Lung (tissue), 12 donors: ENCODE results near the gene PRMT7. TPM values are rescaled to one million over a fixed set of nuclear protein-coding genes. Genes with fewer than 3 reads are reported as not detected.

ENCODE experiments used
- ATAC-seq: fragments of 200-7000 bp; cut with Tn5 transposase; one replicate; pipeline ENCODE4 v1.9.1; 2020; ENCODE audit warnings: moderate number of reproducible peaks; ENCODE audit not compliant: insufficient read depth, low FRiP score
- DNase-seq, 3 donors: peaks; one replicate each; pipeline ENCODE4 v3.0.0-alpha.2; 2013 to 2017
- H3K27ac ChIP-seq, 2 donors: one replicate each; pipeline ENCODE4 v1.5.1; 2013; ENCODE audit warnings: mild to moderate bottlenecking in 2 of 2, moderate library complexity in 2 of 2, control low read depth in 1 of 2, inconsistent platforms in 1 of 2, low read depth in 1 of 2, low read length in 1 of 2
- H3K27me3 ChIP-seq, 3 donors: one replicate each; pipeline ENCODE4 v1.5.1; 2013; ENCODE audit warnings: low read length in 2 of 3; ENCODE audit not compliant: control insufficient read depth in 3 of 3, insufficient read depth in 3 of 3
- H3K36me3 ChIP-seq, 4 donors: one replicate each; pipeline ENCODE4 v1.5.1; 2013; ENCODE audit warnings: low read length in 4 of 4, mild to moderate bottlenecking in 1 of 4, moderate library complexity in 1 of 4; ENCODE audit not compliant: control insufficient read depth in 4 of 4, insufficient read depth in 4 of 4
- H3K4me1 ChIP-seq, 5 donors: one replicate each; pipeline ENCODE4 v1.5.1; 2013; ENCODE audit warnings: low read length in 5 of 5, mild to moderate bottlenecking in 2 of 5, moderate library complexity in 1 of 5; ENCODE audit not compliant: control insufficient read depth in 5 of 5, insufficient read depth in 5 of 5
- H3K4me3 ChIP-seq: one replicate; pipeline ENCODE4 v1.5.1; 2013; ENCODE audit warnings: mild to moderate bottlenecking, control low read depth, moderate library complexity
- H3K9ac ChIP-seq, 2 donors: one replicate each; pipeline ENCODE4 v1.5.1; 2013; ENCODE audit warnings: low read length in 2 of 2, control low read depth in 1 of 2; ENCODE audit not compliant: insufficient read depth in 1 of 2
- H3K9me3 ChIP-seq, 4 donors: one replicate each; pipeline ENCODE4 v1.5.1; 2013; ENCODE audit warnings: low read length in 3 of 4, mild to moderate bottlenecking in 1 of 4, moderate library complexity in 1 of 4; ENCODE audit not compliant: control insufficient read depth in 4 of 4, insufficient read depth in 3 of 4
- CTCF ChIP-seq: IDR thresholded peaks from 2 replicates; pipeline ENCODE4 v1.5.1; 2012; ENCODE audit warnings: mild to moderate bottlenecking; ENCODE audit errors: control extremely low read depth, extremely low read depth
- WGBS, 2 donors: extraction: QIAGEN DNeasy Blood & Tissue Kit; methylation state at CpG; one replicate each; pipeline ENCODE4 v1.1.7; 2013; 5-methylcytosine and 5-hydroxymethylcytosine counted together
- polyA plus RNA-seq, 2 donors: library from polyadenylated mRNA; stranded (reverse); fragments of 200-250 nt; gene quantifications; one replicate each; pipeline ENCODE4 v1.2.1, GENCODE V29; 2013
- total RNA-seq, 2 donors: library from RNA; depleted of rRNA in 1 of 2; stranded (reverse); fragments of >200 nt in 1 of 2; gene quantifications; one replicate each; pipeline ENCODE4 v1.2.1, GENCODE V29; 2014 to 2021
- donor health status: control.
- donor health status: control.
- donor health status: Bipolar disorder and iron deficiency.
- donor health status: healthy.
- donor health status: DM: yes; HTN: yes; CAD: no.

The PRMT7 gene
- total and polyA plus RNA-seq, 4 donors, result 20.3 to 55.5 (median 38.4) TPM

- Histone ChIP-seq H3K27me3 (no peaks in the 10 kb centered on the region), H3K9me3 (peaks cover 0 to 1% (median 0%) of the 10 kb centered on the region in 4 donors), H3K9ac (peak overlapping the region in 1 of 2 donors; percentile 11), H3K4me3 (no peak overlapping the region), H3K27ac (peak overlapping the region; percentile 13 to 71), H3K36me3 (peaks cover 0 to 16% (median 3%) of the 10 kb centered on the region in 4 donors), H3K4me1 (peaks cover 0 to 32% (median 3%) of the 10 kb centered on the region in 5 donors)
- no peak for ATAC-seq
- DNase-seq, result no peak
- TF ChIP-seq CTCF, result no peak
- 53 to 72% methylated on average over 9 of the region's 9 CpGs for WGBS, 2 donors
Measured at GRCh38 chr16:68283801-68284598, 26.8 kb upstream of the PRMT7 start.

- Histone ChIP-seq H3K27ac (peak overlapping the region; percentile 50 to 71), H3K36me3 (peaks cover 0 to 16% (median 3%) of the 10 kb centered on the region in 4 donors), H3K4me3 (no peak overlapping the region), H3K4me1 (peaks cover 0 to 32% (median 3%) of the 10 kb centered on the region in 5 donors), H3K9me3 (peaks cover 0 to 1% (median 0%) of the 10 kb centered on the region in 4 donors), H3K27me3 (no peaks in the 10 kb centered on the region), H3K9ac (no peak overlapping the region)
- ATAC-seq (peak; percentile 21), DNase-seq (no peak)
- no peak for TF ChIP-seq CTCF
- WGBS, 2 donors, result 22 to 43% methylated on average over 5 of the region's 5 CpGs
Measured at GRCh38 chr16:68284847-68285246, 26.0 kb upstream of the PRMT7 start.

- TF ChIP-seq CTCF, result no peak
- Histone ChIP-seq H3K27me3 (no peaks in the 10 kb centered on the region), H3K27ac (peak overlapping the region; percentile 50 to 71), H3K9ac (no peak overlapping the region), H3K4me1 (peaks cover 0 to 32% (median 3%) of the 10 kb centered on the region in 5 donors), H3K36me3 (peaks cover 0 to 16% (median 3%) of the 10 kb centered on the region in 4 donors), H3K9me3 (peaks cover 0 to 1% (median 0%) of the 10 kb centered on the region in 4 donors), H3K4me3 (no peak overlapping the region)
- no peak for ATAC-seq
- WGBS, 2 donors, result 80 to 92% methylated on average over 3 of the region's 3 CpGs
- DNase-seq, result no peak
Measured at GRCh38 chr16:68285683-68286082, 25.1 kb upstream of the PRMT7 start.
